Nephron progenitor cell (in vitro differentiated cells): Measurements from ENCODE around the gene KIAA0753.

ENCODE experiments used
- DNase-seq: peaks from one replicate; pipeline ENCODE4 v3.0.0; 2021
- H3K27ac Mint-ChIP-seq: 2 replicates; pipeline ENCODE4 v1.8.0; 2021; ENCODE audit warnings: mild to moderate bottlenecking, moderate library complexity, mixed read lengths
- H3K27me3 Mint-ChIP-seq: 2 replicates; pipeline ENCODE4 v1.8.0; 2021; ENCODE audit warnings: mild to moderate bottlenecking, low read depth, mixed read lengths; ENCODE audit not compliant: poor library complexity
- H3K36me3 Mint-ChIP-seq: 2 replicates; pipeline ENCODE4 v1.8.0; 2021; ENCODE audit warnings: low read depth, mixed read lengths
- H3K4me1 Mint-ChIP-seq: 2 replicates; pipeline ENCODE4 v1.8.0; 2021; ENCODE audit warnings: mixed read lengths
- H3K4me3 Mint-ChIP-seq: 2 replicates; pipeline ENCODE4 v1.8.0; 2021; ENCODE audit warnings: mild to moderate bottlenecking, moderate library complexity, mixed read lengths
- H3K9me3 Mint-ChIP-seq: 2 replicates; pipeline ENCODE4 v1.8.0; 2021; ENCODE audit warnings: mild to moderate bottlenecking, moderate library complexity, mixed read lengths
- TF ChIP-seq, protein P1 (sequence below): fragments of 200-600 bp; sonication (generic); IDR thresholded peaks from 2 replicates; pipeline ENCODE4 v1.5.0; 2021; ENCODE audit warnings: antibody characterized with exemption

KIAA0753 gene

DNA sequence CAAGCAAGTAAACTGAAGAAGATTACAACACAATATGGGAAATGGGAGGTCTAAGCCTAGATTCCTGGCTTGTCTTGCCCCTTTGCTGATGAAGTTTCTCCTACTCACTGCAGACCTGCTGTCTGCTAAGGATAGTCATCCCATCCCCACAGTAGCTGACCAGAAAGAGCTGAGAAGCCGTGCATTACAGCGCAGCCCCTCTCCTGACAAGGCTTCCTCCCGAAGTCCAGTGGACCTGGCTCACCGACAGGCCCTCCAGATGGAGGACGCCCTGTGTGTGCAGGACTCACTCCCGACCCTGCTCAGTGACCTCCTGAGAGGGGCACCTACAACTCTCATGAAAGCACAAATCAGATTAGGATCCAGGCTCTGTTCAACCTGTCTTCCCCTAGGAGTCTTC is 35.4 kb downstream of the KIAA0753 start:
- Mint-ChIP-seq H3K4me1 (no peaks in the 10 kb centered on the region), H3K4me3 (no peak overlapping the region), H3K27ac (no peak overlapping the region), H3K27me3 (no peaks in the 10 kb centered on the region), H3K36me3 (peaks cover 62% of the 10 kb centered on the region), H3K9me3 (no peaks in the 10 kb centered on the region)
- TF ChIP-seq, protein P1, sequence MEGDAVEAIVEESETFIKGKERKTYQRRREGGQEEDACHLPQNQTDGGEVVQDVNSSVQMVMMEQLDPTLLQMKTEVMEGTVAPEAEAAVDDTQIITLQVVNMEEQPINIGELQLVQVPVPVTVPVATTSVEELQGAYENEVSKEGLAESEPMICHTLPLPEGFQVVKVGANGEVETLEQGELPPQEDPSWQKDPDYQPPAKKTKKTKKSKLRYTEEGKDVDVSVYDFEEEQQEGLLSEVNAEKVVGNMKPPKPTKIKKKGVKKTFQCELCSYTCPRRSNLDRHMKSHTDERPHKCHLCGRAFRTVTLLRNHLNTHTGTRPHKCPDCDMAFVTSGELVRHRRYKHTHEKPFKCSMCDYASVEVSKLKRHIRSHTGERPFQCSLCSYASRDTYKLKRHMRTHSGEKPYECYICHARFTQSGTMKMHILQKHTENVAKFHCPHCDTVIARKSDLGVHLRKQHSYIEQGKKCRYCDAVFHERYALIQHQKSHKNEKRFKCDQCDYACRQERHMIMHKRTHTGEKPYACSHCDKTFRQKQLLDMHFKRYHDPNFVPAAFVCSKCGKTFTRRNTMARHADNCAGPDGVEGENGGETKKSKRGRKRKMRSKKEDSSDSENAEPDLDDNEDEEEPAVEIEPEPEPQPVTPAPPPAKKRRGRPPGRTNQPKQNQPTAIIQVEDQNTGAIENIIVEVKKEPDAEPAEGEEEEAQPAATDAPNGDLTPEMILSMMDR: no peak
- no peak for DNase-seq

DNA sequence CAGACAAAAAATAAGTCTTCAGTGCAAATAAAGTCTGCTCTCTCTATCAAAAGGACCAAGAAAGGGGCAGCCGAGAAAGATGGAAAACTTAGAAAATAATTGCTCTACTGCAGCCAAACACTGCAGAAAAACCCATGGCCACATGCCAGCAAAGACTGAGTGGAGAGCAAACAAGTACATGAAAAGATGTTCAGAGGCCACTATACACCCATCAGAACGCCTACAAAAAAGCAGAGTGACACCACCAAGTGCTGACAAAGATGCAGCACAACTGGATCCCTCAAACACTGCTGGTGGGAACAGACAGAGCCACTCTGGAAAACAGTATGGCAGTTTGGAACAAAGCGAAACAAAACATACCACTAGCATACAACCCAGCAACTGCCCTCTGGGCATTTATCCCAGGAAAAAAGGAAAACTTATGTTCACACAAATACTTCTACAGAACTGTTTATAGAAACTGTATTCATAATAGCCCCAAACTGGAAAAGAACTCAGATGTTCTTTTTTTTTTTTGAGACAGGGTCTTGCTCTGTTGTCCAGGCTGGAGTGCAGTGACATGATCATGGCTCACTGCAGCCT is 36.7 kb downstream of the KIAA0753 start:
- H3K27me3 Mint-ChIP-seq: no peaks in the 10 kb centered on the region
- no peak overlapping the region for H3K27ac Mint-ChIP-seq
- peaks cover 58% of the 10 kb centered on the region for H3K36me3 Mint-ChIP-seq
- no peaks in the 10 kb centered on the region for H3K9me3 Mint-ChIP-seq
- no peaks in the 10 kb centered on the region for H3K4me1 Mint-ChIP-seq
- no peak overlapping the region for H3K4me3 Mint-ChIP-seq
- DNase-seq: no peak
- TF ChIP-seq, protein P1: no peak

DNA sequence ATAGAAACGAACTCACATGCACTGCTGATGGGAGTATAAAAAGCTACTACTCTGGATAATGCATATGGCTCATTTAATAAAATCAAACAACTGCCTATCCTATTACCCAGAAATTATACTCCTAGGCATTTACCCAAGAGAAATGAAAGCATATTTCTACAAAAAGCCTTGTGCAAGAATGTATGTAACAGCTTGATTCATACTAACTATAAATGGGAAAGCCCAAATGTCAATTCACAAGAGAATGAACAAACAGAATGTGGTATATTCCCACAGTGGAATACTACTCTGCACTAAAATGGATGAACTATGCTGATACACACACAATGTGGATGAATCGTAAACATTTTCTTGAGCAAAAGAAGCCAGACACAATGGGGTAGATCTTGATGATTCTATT is 38.4 kb downstream of the KIAA0753 start:
- Mint-ChIP-seq H3K4me1 (peaks cover 5% of the 10 kb centered on the region), H3K27ac (no peak overlapping the region), H3K27me3 (no peaks in the 10 kb centered on the region), H3K4me3 (no peak overlapping the region), H3K36me3 (peaks cover 53% of the 10 kb centered on the region), H3K9me3 (no peaks in the 10 kb centered on the region)
- no peak for DNase-seq
- TF ChIP-seq, protein P1: no peak

DNA sequence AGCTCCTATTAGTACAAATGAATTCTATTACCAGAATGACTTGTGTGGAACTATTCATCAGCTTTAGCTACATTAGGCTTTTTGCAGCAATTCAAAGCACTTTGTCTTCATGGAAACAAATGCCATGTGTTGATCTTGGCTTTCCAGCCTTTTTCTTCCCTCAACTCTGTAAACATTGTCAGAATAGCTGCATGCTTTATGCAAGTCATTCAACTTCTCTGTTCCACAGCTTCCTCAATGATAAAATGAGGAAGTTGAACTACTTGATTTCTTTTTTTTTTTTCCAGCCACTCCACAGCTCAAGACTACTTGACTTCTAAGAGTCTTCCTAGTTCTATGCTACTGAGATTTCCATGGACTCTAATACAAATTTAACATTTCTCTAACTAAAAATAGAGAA is 41.1 kb downstream of the KIAA0753 start:
- peak overlapping the region; percentile 10 for H3K27ac Mint-ChIP-seq
- no peak overlapping the region for H3K4me3 Mint-ChIP-seq

DNA sequence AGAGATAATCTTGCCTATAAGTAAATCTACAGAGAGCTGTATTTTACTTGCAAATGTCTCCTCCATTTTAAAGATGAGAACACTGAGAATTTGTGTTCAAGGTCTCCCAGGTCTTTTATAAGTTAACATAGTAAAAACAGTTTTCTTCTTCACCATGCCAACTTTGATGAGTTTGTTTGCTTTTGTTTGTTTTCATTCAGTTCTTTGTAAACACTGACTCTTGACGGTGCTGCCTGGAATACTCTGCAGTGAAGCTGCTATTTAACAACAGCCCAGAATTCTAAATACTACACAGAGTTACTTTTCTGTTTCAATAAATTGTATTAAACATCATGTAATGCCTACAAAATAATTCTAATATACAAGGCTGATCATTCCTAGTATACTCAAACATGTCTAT is 42.8 kb downstream of the KIAA0753 start:
- H3K27me3 Mint-ChIP-seq: no peaks in the 10 kb centered on the region
- peaks cover 47% of the 10 kb centered on the region for H3K36me3 Mint-ChIP-seq
- H3K27ac Mint-ChIP-seq: no peak overlapping the region
- TF ChIP-seq, protein P1: no peak
- H3K9me3 Mint-ChIP-seq: no peaks in the 10 kb centered on the region
- H3K4me1 Mint-ChIP-seq: peaks cover 5% of the 10 kb centered on the region
- no peak for DNase-seq
- H3K4me3 Mint-ChIP-seq: no peak overlapping the region

More for the DNA sequence above, 41.1 kb downstream of the KIAA0753 start:
- no peaks in the 10 kb centered on the region for H3K27me3 Mint-ChIP-seq
- H3K4me1 Mint-ChIP-seq: peaks cover 5% of the 10 kb centered on the region
- TF ChIP-seq, protein P1: no peak
- DNase-seq: no peak
- peaks cover 48% of the 10 kb centered on the region for H3K36me3 Mint-ChIP-seq
- H3K9me3 Mint-ChIP-seq: no peaks in the 10 kb centered on the region

DNA sequence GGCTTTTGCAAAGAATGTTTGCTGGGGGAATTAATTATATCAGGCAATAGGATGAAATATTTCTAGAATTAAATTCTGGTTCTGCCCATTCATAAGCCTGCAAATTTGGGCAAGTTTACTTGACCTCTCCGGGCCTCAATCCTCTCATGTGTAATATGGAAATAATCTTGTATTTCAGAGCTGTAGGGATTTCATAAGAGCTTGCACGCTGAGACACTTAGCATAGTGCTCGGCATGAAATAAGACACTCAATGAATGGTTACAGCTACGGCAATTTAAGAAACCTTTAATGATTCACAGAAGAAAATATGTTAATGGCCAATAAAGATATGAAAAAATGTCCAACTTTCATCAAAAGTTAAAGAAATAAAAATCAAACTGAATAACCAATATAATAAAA is 43.6 kb downstream of the KIAA0753 start:
- Mint-ChIP-seq H3K36me3 (peaks cover 47% of the 10 kb centered on the region), H3K9me3 (no peaks in the 10 kb centered on the region), H3K27ac (no peak overlapping the region), H3K4me3 (no peak overlapping the region), H3K27me3 (no peaks in the 10 kb centered on the region), H3K4me1 (peaks cover 5% of the 10 kb centered on the region)
- TF ChIP-seq, protein P1: no peak
- DNase-seq: no peak
